NCI-H748 (cell line): Measurements from ENCODE around the gene CDH13.

Experiments
- DNase-seq: peaks from one replicate; lab custom pipeline; 2025; ENCODE audit not compliant: unreplicated experiment; lab: John Stamatoyannopoulos, UW

Gene CDH13

DNA sequence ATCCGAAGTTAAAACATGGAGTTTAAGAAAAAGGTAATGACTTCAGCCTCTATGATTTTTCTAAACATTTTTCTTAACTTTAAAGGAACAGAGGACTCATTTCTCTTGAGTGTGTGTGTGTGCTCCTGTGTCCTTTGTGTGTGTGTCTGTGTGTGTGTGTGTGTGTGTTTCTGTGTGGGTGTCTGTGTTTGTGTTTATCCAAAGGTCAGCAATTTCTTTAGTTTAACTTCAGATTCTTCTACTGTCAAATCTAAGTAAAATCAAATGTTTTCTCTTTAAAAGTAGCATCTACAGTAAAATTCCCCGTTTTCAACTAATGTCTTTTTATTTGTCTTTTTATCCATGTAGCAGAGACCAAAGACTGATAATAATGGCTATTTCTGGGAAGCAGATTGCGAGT is 1212.8 kb downstream of the CDH13 start:
- no peak for DNase-seq

DNA sequence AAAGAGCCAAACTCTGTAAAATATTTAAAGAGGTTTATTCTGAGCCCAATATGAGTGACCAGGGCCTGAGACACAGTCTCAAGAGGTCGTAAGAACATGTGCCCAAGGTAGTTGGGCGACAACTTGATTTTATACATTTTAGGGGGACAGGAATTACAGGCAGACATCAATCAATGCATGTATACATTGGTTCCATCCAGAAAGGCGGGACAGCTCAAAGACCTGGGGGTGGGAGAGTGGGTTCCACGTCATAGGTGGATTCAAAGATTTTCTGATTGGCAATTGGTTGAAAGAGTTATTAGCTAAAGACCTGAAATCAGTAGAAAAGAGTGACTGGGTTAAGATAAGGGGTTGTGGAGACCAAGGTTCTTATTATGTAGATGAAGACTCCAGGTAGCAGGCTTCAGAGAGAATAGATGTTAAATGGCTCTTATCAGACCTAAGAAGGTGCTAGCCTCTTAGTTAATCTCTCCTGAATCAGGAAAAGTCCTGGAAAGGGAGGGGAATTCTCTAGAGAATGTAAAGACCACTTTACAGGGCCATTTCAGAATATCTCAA is 1213.4 kb downstream of the CDH13 start:
- no peak for DNase-seq

DNA sequence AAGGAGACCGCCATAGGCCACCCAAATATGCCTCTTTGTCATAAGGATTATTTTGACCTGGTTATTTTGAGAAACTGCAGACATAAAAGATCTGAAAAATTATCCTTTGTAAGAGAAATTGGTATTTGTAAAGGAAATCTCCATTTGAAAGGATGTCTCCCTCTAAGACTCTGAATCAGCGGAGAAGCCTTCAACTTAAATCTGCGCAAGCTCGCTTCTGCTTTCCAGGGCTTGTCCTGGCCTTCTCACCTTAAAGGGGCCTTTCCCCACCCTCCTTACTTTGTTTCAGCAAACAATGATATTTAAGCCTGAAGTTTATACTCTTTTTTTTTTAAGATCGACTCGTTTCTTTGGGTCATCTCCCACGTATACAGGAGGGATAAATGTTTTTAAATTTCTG is 1215.5 kb downstream of the CDH13 start:
- no peak for DNase-seq

DNA sequence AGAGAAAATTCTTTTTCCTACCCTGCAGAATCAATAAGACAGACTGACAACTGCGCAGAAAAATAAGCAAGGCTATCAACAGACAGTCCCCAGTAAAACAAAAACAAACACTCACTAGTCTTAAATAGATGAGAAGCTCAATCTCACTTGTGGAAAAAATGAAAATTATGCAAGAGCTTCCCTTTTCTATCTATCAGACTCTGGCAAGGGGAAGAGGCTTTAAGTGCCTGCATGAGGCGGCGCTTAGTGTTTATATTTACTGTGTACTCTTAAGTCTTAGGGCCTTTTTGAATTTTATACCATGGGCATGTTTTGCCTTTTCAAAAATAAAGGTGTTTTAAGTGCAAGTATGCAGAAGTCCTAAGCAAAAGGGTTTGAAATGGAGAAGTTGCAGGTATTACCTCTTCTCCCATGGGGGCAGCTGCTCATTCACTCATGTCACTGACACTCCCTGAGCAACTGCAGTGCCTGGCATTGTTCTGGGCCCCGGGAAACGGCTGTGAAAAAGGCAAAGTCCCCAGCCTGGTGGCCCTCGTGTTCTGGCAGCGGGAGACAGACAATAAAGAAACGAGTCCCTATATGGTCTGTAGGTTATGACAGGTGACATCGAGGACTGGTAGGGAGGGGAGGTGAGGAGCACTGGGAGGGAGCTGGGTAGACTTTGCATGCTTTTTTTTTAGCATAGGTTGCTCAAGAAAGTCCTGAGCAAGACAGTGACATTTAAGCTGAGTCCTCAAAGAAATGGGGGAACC is 1216.2 kb downstream of the CDH13 start:
- DNase-seq, result no peak

DNA sequence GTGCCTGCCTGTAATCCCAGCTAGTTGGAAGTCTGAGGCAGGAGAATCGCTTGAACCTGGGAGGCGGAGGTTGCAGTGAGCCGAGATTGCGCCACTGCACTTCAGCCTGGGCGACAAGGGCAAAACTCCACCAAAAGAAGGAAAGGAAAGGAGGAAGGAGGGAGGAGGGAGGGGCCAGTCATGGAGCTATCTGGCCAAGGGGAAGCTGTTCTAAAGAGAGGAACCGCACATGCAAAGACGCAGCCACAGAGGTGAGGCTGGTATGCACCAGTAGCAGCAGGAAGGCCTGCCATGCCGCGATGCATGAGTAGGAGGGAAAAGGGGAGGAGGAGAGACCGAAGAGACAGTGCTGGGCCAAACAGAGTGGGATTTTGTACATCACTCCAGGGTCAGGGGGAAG is 1216.9 kb downstream of the CDH13 start:
- no peak for DNase-seq

DNA sequence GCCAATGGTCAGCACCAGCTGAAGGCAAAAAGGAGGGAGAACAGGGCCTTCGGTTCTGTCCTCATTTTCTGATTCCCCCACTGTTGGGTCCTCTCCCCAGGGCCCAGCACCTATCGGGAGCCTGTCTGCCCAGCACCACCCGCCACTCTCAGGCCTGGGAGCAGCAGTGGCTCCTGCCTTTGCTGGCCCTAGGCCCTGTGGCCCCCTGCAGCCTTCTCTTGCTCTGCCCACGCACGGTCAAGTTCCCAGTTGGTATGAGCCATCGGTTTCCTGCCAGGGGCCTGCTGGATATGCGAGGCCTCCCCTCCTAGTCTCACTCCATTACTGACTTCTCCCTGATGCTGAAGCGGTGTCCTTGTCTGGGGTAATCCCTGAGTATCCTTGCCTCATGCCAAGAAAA is 1218.5 kb downstream of the CDH13 start:
- no peak for DNase-seq

DNA sequence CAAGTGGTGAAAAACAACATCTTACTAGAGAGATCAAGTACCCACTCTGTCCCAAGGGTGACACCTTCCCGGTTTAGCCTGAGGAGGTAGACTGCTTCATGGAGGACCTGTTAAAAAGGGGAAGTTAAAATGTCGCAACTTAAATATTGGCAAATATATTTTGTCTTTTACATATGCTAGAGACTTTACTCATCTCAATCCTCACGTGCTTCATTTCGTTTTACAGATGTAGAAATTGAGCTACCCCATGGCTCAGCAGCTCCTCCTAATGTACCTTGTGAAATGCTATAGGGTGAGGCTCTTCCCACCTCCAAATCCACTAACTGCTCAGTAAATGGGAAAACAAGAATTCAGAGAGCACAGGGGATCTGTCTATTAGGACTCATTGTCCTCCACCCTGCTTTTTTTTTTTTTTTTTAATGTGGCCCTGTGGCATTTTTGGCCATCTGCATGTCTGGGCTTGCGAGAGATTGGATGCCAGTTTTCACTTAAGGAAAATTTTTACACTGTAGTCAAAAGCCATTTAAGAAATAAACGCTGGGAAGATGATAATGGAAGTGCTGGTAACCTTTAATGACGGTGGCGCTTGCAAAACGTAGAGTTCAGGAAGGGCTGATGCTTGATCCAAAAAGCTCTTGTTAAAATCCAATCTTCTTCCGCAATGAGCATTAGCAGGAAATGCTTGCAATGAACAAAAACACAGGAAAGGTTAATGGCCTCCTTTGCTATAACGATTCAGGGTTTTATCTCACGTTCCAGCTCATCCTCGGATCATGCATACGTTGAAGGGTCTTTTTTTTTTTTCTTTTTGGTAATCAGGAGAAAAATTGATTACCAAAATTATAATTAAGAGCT is 1220.8 kb downstream of the CDH13 start:
- DNase-seq, result peak; percentile 32

DNA sequence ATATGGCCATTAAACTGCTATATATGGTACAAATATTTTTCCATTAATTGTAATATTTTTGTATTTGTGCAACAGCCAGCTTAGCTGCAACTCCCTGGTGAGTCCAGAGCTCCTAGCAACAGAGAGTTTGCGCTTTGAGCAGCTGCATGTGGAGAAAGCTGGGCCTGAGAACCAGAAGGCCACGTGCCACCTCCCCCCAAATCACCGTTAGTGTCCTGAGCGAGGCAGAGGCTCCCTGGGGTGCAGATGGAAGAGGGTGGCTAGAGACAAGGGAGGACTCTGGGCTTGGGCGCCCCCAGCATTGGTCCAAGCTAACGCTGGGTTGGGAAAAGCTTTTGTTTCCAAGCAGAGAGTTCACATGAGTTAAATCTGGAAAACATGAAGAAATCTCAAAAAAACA is 1222.7 kb downstream of the CDH13 start:
- no peak for DNase-seq
